H9 (cell line): ENCODE measurements around the gene ATP10B. TPM values are rescaled to one million over a fixed set of nuclear protein-coding genes. Genes with fewer than 3 reads are reported as not detected.

ENCODE experiments used
- DNase-seq: peaks from one replicate; pipeline ENCODE4 v3.0.0-alpha.2; 2017
- H2AFZ ChIP-seq: one replicate; pipeline ENCODE4 v1.6.1; 2013; ENCODE audit warnings: mild to moderate bottlenecking, low read length, control low read depth, moderate library complexity
- H2AK5ac ChIP-seq: 2 replicates; pipeline ENCODE4 v1.6.1; 2013; ENCODE audit warnings: low read length, control low read depth, mixed read lengths; ENCODE audit not compliant: insufficient read length
- H2BK120ac ChIP-seq: one replicate; pipeline ENCODE4 v1.6.1; 2013; ENCODE audit warnings: low read depth, mild to moderate bottlenecking, low read length, control low read depth, inconsistent platforms; ENCODE audit not compliant: poor library complexity, severe bottlenecking
- H2BK12ac ChIP-seq: 2 replicates; pipeline ENCODE4 v1.6.1; 2013; ENCODE audit warnings: low read length, control low read depth, mixed read lengths, low read depth; ENCODE audit not compliant: insufficient read length
- H2BK15ac ChIP-seq: 2 replicates; pipeline ENCODE4 v1.6.1; 2013; ENCODE audit warnings: low read depth, low read length, control low read depth
- H2BK20ac ChIP-seq: one replicate; pipeline ENCODE4 v1.6.1; 2013; ENCODE audit warnings: low read depth, mild to moderate bottlenecking, low read length, control low read depth, inconsistent platforms; ENCODE audit not compliant: poor library complexity, severe bottlenecking
- H2BK5ac ChIP-seq: 2 replicates; pipeline ENCODE4 v1.6.1; 2013; ENCODE audit warnings: low read length, control low read depth, mixed read lengths; ENCODE audit not compliant: insufficient read length
- H3K14ac ChIP-seq: 2 replicates; pipeline ENCODE4 v1.6.1; 2013; ENCODE audit warnings: low read length, control low read depth; ENCODE audit not compliant: insufficient read depth
- H3K18ac ChIP-seq: 2 replicates; pipeline ENCODE4 v1.6.1; 2013; ENCODE audit warnings: low read depth, mild to moderate bottlenecking, mixed read lengths, low read length, control low read depth; ENCODE audit not compliant: insufficient read length
- H3K23ac ChIP-seq: 2 replicates; pipeline ENCODE4 v1.6.1; 2013; ENCODE audit warnings: low read length, control low read depth, mixed read lengths, low read depth; ENCODE audit not compliant: insufficient read length
- H3K23me2 ChIP-seq: 2 replicates; pipeline ENCODE4 v1.6.1; 2013; ENCODE audit warnings: low read depth, mild to moderate bottlenecking, mixed read lengths, low read length, control low read depth; ENCODE audit not compliant: insufficient read length, poor library complexity, severe bottlenecking
- H3K27ac ChIP-seq: 2 replicates; pipeline ENCODE4 v1.5.1; 2013; ENCODE audit warnings: low read length, control low read depth, mixed read lengths, low read depth; ENCODE audit not compliant: insufficient read length
- H3K27me3 ChIP-seq: 2 replicates; pipeline ENCODE4 v1.6.1; 2013; ENCODE audit warnings: low read length, control low read depth, inconsistent platforms; ENCODE audit not compliant: insufficient read depth
- H3K4ac ChIP-seq: 2 replicates; pipeline ENCODE4 v1.6.1; 2013; ENCODE audit warnings: low read depth, mild to moderate bottlenecking, control low read depth, inconsistent platforms, low read length, moderate library complexity
- H3K4me1 ChIP-seq: 2 replicates; pipeline ENCODE4 v1.6.1; 2013; ENCODE audit warnings: low read length, control low read depth, inconsistent platforms; ENCODE audit not compliant: insufficient read depth
- H3K4me2 ChIP-seq: 2 replicates; pipeline ENCODE4 v1.6.1; 2013; ENCODE audit warnings: low read length, control low read depth, mixed read lengths; ENCODE audit not compliant: insufficient read length, insufficient read depth
- H3K56ac ChIP-seq: 2 replicates; pipeline ENCODE4 v1.6.1; 2013; ENCODE audit warnings: low read depth, mild to moderate bottlenecking, mixed read lengths, low read length, control low read depth; ENCODE audit not compliant: insufficient read length
- H3K79me1 ChIP-seq: 2 replicates; pipeline ENCODE4 v1.6.1; 2013; ENCODE audit warnings: low read depth, mild to moderate bottlenecking, moderate library complexity, low read length, control low read depth, inconsistent platforms; ENCODE audit not compliant: insufficient read depth, poor library complexity, severe bottlenecking
- H3K79me2 ChIP-seq: 2 replicates; pipeline ENCODE4 v1.6.1; 2013; ENCODE audit warnings: low read length, control low read depth, inconsistent platforms; ENCODE audit not compliant: insufficient read depth
- H3K9ac ChIP-seq: 2 replicates; pipeline ENCODE4 v1.6.1; 2013; ENCODE audit warnings: low read length, control low read depth, mixed read lengths; ENCODE audit not compliant: insufficient read length; ENCODE audit errors: extremely low read depth
- H3K9me3 ChIP-seq: one replicate; pipeline ENCODE4 v1.6.1; 2013; ENCODE audit warnings: low read depth, low read length, inconsistent platforms; ENCODE audit not compliant: control insufficient read depth
- H3T11ph ChIP-seq: one replicate; pipeline ENCODE4 v1.6.1; 2013; ENCODE audit warnings: mild to moderate bottlenecking, low read length, control low read depth, inconsistent platforms
- H4K20me1 ChIP-seq: one replicate; pipeline ENCODE4 v1.6.1; 2013; ENCODE audit not compliant: control insufficient read depth, insufficient read length, insufficient read depth
- H4K5ac ChIP-seq: 2 replicates; pipeline ENCODE4 v1.6.1; 2013; ENCODE audit warnings: low read depth, mild to moderate bottlenecking, mixed read lengths, low read length, control low read depth; ENCODE audit not compliant: insufficient read length
- H4K8ac ChIP-seq: replicated peaks from 2 replicates; pipeline ENCODE4 v1.6.1; 2013; ENCODE audit warnings: low read length, control low read depth, mixed read lengths, low read depth; ENCODE audit not compliant: insufficient read length
- H4K91ac ChIP-seq: 2 replicates; pipeline ENCODE4 v1.6.1; 2013; ENCODE audit warnings: low read depth, mild to moderate bottlenecking, moderate library complexity, mixed read lengths, low read length, control low read depth; ENCODE audit not compliant: insufficient read length
- H3K27ac Mint-ChIP-seq, 3 experiments: 2 replicates in 2 of 3; 3 replicates in 1 of 3; pipeline ENCODE4 v1.8.0; 2020 to 2021; ENCODE audit warnings: mixed read lengths in 3 of 3, mild to moderate bottlenecking in 1 of 3, moderate library complexity in 1 of 3
- H3K27me3 Mint-ChIP-seq: 2 replicates; pipeline ENCODE4 v1.8.0; 2021; ENCODE audit warnings: low read depth, mild to moderate bottlenecking, moderate library complexity, mixed read lengths
- H3K36me3 Mint-ChIP-seq, 3 experiments: 2 replicates in 2 of 3; 3 replicates in 1 of 3; pipeline ENCODE4 v1.8.0; 2020 to 2021; ENCODE audit warnings: low read depth in 3 of 3, mixed read lengths in 3 of 3; ENCODE audit not compliant: insufficient read depth in 1 of 3
- H3K4me1 Mint-ChIP-seq, 2 experiments: 2 replicates each; pipeline ENCODE4 v1.8.0; 2020; ENCODE audit warnings: mixed read lengths in 2 of 2
- H3K4me3 Mint-ChIP-seq, 2 experiments: 2 replicates in 1 of 2; 3 replicates in 1 of 2; pipeline ENCODE4 v1.8.0; 2020 to 2021; ENCODE audit warnings: mild to moderate bottlenecking in 2 of 2, mixed read lengths in 2 of 2, moderate library complexity in 1 of 2
- H3K9me3 Mint-ChIP-seq, 2 experiments: 2 replicates in 1 of 2; 3 replicates in 1 of 2; pipeline ENCODE4 v1.8.0; 2020; ENCODE audit warnings: mild to moderate bottlenecking in 2 of 2, mixed read lengths in 2 of 2, moderate library complexity in 1 of 2
- WGBS: extraction: QIAGEN DNeasy Blood & Tissue Kit; methylation state at CpG from one replicate; pipeline ENCODE4 v1.1.7; 2013; ENCODE audit warnings: missing lambda C conversion rate, low lambda C conversion rate, mixed read lengths; ENCODE audit not compliant: insufficient read length; ENCODE audit errors: extremely low coverage; 5-methylcytosine and 5-hydroxymethylcytosine counted together
- total RNA-seq: library from RNA; stranded (reverse); gene quantifications from 2 replicates; pipeline ENCODE4 v1.2.1, GENCODE V29; 2021
- TF ChIP-seq, protein P1 (sequence below): fragments of 200-600 bp; sonication (generic); conservative IDR thresholded peaks from 3 replicates; pipeline ENCODE4 v1.8.0; 2021; ENCODE audit warnings: antibody characterized with exemption, mild to moderate bottlenecking

The ATP10B gene
- total RNA-seq, 1 experiment from 2014 or later = 0.42 TPM

DNA sequence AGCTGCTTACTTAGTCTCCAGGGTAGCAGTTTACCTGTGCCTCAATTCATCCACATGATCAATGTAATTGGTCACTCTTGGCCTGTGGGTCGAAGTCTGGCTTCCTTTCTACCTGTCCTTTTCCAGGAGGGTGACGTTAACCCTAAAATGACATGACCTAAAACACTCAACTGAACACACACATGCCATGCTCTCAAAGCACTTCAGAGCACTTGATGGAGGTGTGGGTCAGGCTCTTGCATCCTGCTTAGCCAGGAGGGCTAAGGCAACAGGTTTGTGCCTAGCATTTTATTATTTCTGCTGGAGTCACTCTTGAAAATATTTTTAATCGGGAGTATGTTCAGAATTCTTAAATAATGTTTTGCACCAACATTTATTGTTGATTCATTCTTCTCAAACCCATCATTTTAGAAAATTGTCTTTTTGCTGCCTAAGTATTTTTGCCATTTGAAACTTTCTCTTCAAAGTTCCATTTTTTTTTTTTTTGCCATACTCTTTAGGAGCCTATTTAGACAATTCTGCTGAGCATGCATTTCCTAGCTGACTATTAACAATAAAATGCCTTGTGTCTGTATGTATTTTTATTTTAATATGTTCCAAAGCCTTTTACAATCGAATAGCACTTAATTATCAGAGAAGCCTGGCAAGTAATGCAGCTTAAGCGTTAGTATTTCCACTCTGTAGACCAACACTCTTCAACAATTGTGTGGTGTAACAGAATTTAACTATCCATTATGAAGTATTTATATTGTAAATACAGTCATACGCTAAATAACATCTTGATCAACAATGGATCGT is 59.1 kb downstream of the ATP10B start:
- Histone ChIP-seq H2BK120ac (no peak overlapping the region), H3K4me1 (no peaks in the 10 kb centered on the region), H2AFZ (no peak overlapping the region), H2BK5ac (no peak overlapping the region), H3K56ac (no peak overlapping the region), H2BK20ac (no peak overlapping the region), H2BK15ac (no peak overlapping the region), H4K5ac (no peak overlapping the region), H3K27ac (no peak overlapping the region), H4K8ac (no peak overlapping the region), H3K9me3 (no peaks in the 10 kb centered on the region), H3K4me2 (no peak overlapping the region), H2BK12ac (no peak overlapping the region), H3K79me1 (no peaks in the 10 kb centered on the region), H3K14ac (no peak overlapping the region), H3K9ac (no peak overlapping the region), H3K23me2 (no peaks in the 10 kb centered on the region), H3K23ac (no peak overlapping the region), H3K4ac (no peak overlapping the region), H2AK5ac (no peak overlapping the region), H3K27me3 (no peaks in the 10 kb centered on the region), H3K18ac (no peak overlapping the region), H3K79me2 (no peaks in the 10 kb centered on the region), H4K20me1 (no peaks in the 10 kb centered on the region), H3T11ph (no peak overlapping the region), H4K91ac (no peak overlapping the region)
- TF ChIP-seq, protein P1, sequence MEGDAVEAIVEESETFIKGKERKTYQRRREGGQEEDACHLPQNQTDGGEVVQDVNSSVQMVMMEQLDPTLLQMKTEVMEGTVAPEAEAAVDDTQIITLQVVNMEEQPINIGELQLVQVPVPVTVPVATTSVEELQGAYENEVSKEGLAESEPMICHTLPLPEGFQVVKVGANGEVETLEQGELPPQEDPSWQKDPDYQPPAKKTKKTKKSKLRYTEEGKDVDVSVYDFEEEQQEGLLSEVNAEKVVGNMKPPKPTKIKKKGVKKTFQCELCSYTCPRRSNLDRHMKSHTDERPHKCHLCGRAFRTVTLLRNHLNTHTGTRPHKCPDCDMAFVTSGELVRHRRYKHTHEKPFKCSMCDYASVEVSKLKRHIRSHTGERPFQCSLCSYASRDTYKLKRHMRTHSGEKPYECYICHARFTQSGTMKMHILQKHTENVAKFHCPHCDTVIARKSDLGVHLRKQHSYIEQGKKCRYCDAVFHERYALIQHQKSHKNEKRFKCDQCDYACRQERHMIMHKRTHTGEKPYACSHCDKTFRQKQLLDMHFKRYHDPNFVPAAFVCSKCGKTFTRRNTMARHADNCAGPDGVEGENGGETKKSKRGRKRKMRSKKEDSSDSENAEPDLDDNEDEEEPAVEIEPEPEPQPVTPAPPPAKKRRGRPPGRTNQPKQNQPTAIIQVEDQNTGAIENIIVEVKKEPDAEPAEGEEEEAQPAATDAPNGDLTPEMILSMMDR = no peak
- Mint-ChIP-seq H3K36me3 (no peaks in the 10 kb centered on the region; a peak in 1 of 7 replicates), H3K4me1 (peaks cover 7% of the 10 kb centered on the region in 2 experiments), H3K9me3 (no peaks in the 10 kb centered on the region), H3K27ac (no peak overlapping the region), H3K4me3 (no peak overlapping the region; a peak in 1 of 5 replicates), H3K27me3 (peaks cover 3% of the 10 kb centered on the region; the same call in 1 of the 2 replicates)
- no peak for DNase-seq
- no CpG with 5 or more reads among the region's 7 CpGs for WGBS
